ENCODE measurements around the gene EIF3F. TPM values are rescaled to one million over a fixed set of nuclear protein-coding genes. Genes with fewer than 3 reads are reported as not detected.

EIF3F gene
- polyA plus RNA-seq, 1 donor from 2014 or later = 266 TPM

- no peaks in the 10 kb centered on the region for H3K79me2 ChIP-seq (replicated peaks; ENCODE audit: insufficient read depth, low read length)
- no peaks in the 10 kb centered on the region for H3K27me3 ChIP-seq (ENCODE audit: insufficient read depth, low read depth, low read length)
- no peak overlapping the region for H2AFZ ChIP-seq (ENCODE audit: low read depth, low read length)
- H3K9me3 ChIP-seq (ENCODE audit: low read length) = no peaks in the 10 kb centered on the region
- no peaks in the 10 kb centered on the region for H3K9me2 ChIP-seq (ENCODE audit: insufficient read depth, low read length)
- TF ChIP-seq EP300 (conservative IDR thresholded peaks at IDR 0.05; ENCODE audit: poor library complexity, severe bottlenecking) (no peak), TAF1 (IDR thresholded peaks at IDR 0.05; ENCODE audit: low read depth) (no peak)
- no peak overlapping the region for H3K9ac ChIP-seq (ENCODE audit: low read length)
- no peak overlapping the region for H3K4me2 ChIP-seq (ENCODE audit: low read length)
- H4K20me1 ChIP-seq (ENCODE audit: insufficient read depth) = no peaks in the 10 kb centered on the region
- no peaks in the 10 kb centered on the region for H3F3A ChIP-seq (ENCODE audit: insufficient read depth, low read length, poor library complexity, severe bottlenecking)
- H3K27ac ChIP-seq (ENCODE audit: low read length) = no peak overlapping the region
- no peak overlapping the region for H3K4me3 ChIP-seq (ENCODE audit: low read length)
- no peaks in the 10 kb centered on the region for H3K36me3 ChIP-seq (ENCODE audit: insufficient read depth, low read length)
Measured at GRCh38 chr11:8045839-8046238, 58.7 kb downstream of the EIF3F start.

DNA sequence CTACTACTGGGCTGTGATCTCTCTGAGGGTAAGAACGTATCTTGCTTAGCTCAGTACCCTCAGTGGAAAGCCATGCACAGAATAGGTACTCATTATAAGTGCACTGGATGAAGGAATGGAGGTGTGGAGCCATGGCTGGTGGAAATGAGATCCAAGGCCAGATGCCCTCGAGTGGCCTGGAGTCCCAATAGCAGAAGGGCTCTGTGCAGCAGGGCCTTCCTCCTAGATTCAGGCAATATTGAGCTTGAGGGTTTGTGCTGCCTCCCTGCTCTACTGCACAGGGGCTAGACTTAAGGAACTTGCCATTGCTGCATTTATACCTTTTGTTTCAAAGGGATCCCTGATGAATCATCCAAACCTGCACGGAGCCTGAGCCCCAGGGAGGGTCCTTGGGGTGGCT, 60.2 kb downstream of the EIF3F start:
- Histone ChIP-seq H3K27me3 (ENCODE audit: insufficient read depth, low read depth, low read length) (no peaks in the 10 kb centered on the region), H4K20me1 (ENCODE audit: insufficient read depth) (no peaks in the 10 kb centered on the region), H3F3A (ENCODE audit: insufficient read depth, low read length, poor library complexity, severe bottlenecking) (no peaks in the 10 kb centered on the region), H3K4me3 (ENCODE audit: low read length) (no peak overlapping the region), H3K79me2 (replicated peaks; ENCODE audit: insufficient read depth, low read length) (no peaks in the 10 kb centered on the region), H2AFZ (ENCODE audit: low read depth, low read length) (no peak overlapping the region), H3K36me3 (ENCODE audit: insufficient read depth, low read length) (no peaks in the 10 kb centered on the region), H3K9ac (ENCODE audit: low read length) (no peak overlapping the region), H3K4me2 (ENCODE audit: low read length) (no peak overlapping the region), H3K9me2 (ENCODE audit: insufficient read depth, low read length) (no peaks in the 10 kb centered on the region), H3K9me3 (ENCODE audit: low read length) (no peaks in the 10 kb centered on the region), H3K27ac (ENCODE audit: low read length) (no peak overlapping the region)
- TF ChIP-seq POLR2AphosphoS5 (IDR thresholded peaks at IDR 0.05) (no peak), EP300 (conservative IDR thresholded peaks at IDR 0.05; ENCODE audit: poor library complexity, severe bottlenecking) (no peak), EZH2 (IDR thresholded peaks at IDR 0.05; ENCODE audit: borderline replicate concordance, insufficient read depth, low read length, poor library complexity, severe bottlenecking) (no peak)

DNA sequence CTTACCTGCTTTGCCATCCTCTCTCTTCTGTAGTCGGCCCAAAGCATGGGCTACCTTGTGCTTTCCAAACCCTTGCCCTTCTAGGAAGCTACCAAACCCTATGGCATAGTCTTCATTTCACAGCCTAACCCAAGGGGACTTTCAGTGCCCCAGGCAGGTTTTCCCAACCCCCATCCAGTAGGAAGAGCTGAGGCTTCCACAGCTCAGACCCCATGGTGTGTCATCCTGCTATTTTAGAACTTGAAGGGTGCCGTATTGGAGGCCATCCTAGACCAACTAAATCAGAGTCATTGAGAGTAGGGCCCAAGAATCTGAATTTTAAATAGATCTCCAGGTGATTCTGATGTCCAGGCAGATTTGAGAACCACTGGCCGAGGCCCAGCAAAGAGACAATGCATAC, 61.9 kb downstream of the EIF3F start:
- no peak for TF ChIP-seq EP300 (conservative IDR thresholded peaks at IDR 0.05; ENCODE audit: poor library complexity, severe bottlenecking)
- no peak for TF ChIP-seq SMC3 (conservative IDR thresholded peaks at IDR 0.05; ENCODE audit: poor library complexity)
- TF ChIP-seq, protein P1, sequence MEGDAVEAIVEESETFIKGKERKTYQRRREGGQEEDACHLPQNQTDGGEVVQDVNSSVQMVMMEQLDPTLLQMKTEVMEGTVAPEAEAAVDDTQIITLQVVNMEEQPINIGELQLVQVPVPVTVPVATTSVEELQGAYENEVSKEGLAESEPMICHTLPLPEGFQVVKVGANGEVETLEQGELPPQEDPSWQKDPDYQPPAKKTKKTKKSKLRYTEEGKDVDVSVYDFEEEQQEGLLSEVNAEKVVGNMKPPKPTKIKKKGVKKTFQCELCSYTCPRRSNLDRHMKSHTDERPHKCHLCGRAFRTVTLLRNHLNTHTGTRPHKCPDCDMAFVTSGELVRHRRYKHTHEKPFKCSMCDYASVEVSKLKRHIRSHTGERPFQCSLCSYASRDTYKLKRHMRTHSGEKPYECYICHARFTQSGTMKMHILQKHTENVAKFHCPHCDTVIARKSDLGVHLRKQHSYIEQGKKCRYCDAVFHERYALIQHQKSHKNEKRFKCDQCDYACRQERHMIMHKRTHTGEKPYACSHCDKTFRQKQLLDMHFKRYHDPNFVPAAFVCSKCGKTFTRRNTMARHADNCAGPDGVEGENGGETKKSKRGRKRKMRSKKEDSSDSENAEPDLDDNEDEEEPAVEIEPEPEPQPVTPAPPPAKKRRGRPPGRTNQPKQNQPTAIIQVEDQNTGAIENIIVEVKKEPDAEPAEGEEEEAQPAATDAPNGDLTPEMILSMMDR (IDR thresholded peaks at IDR 0.05; ENCODE audit: poor library complexity, severe bottlenecking) = no peak
- no peak for TF ChIP-seq MXI1 (conservative IDR thresholded peaks at IDR 0.05; ENCODE audit: poor library complexity, severe bottlenecking)
- Histone ChIP-seq H3K4me2 (ENCODE audit: low read length) (no peak overlapping the region), H2AFZ (ENCODE audit: low read depth, low read length) (no peak overlapping the region), H3K79me2 (replicated peaks; ENCODE audit: insufficient read depth, low read length) (no peaks in the 10 kb centered on the region), H3K4me3 (ENCODE audit: low read length) (no peak overlapping the region), H4K20me1 (ENCODE audit: insufficient read depth) (no peaks in the 10 kb centered on the region), H3K9me3 (ENCODE audit: low read length) (no peaks in the 10 kb centered on the region), H3K9ac (ENCODE audit: low read length) (no peak overlapping the region), H3F3A (ENCODE audit: insufficient read depth, low read length, poor library complexity, severe bottlenecking) (no peaks in the 10 kb centered on the region), H3K36me3 (ENCODE audit: insufficient read depth, low read length) (no peaks in the 10 kb centered on the region), H3K27ac (ENCODE audit: low read length) (no peak overlapping the region), H3K27me3 (ENCODE audit: insufficient read depth, low read depth, low read length) (no peaks in the 10 kb centered on the region), H3K9me2 (ENCODE audit: insufficient read depth, low read length) (no peaks in the 10 kb centered on the region)

Small RNA genes within 50 kb of the gene (small RNA-seq; reads per million reads assigned to genes)
- gene COX6CP5 = 0 reads per million in 3 experiments

Other genes with a start within 250 kb of the EIF3F start
- not detected in 2 replicates for gene OR5P2, start 190.4 kb upstream of the EIF3F start, polyA plus RNA-seq
- not detected in 2 replicates for gene OR5P3, start 156.5 kb upstream of the EIF3F start, polyA plus RNA-seq
- not detected in 2 replicates for gene OR10A6, start 56.1 kb upstream of the EIF3F start, polyA plus RNA-seq
- gene OR10A3, start 45.6 kb upstream of the EIF3F start, polyA plus RNA-seq = not detected in 2 replicates
- not detected in 2 replicates for gene NLRP10, start 21.9 kb upstream of the EIF3F start, polyA plus RNA-seq
- gene TUB, start 93.9 kb downstream of the EIF3F start, polyA plus RNA-seq = 125 and 130 TPM in 2 replicates
- 94.5 and 103 TPM in 2 replicates for gene RIC3, start 181.7 kb downstream of the EIF3F start, polyA plus RNA-seq

Measured in neural cell (in vitro differentiated cells).